Natural killer cell (primary cell): ENCODE measurements around the gene APC2. TPM values are rescaled to one million over a fixed set of nuclear protein-coding genes. Genes with fewer than 3 reads are reported as not detected.

Source experiments
- ATAC-seq, 3 donors: fragments of 150-1000 bp in 2 of 3; fragments of 200-7000 bp in 1 of 3; cut with Tn5 transposase; 1 replicate in 1 of 3; 2 replicates in 2 of 3; pipeline ENCODE4 v1.10.0; 2021; ENCODE audit warnings: mild to moderate bottlenecking in 2 of 3, moderate library complexity in 2 of 3
- DNase-seq, 2 donors: peaks; one replicate each; pipeline versions ENCODE4 v3.0.0 to v3.0.0-alpha.2; 2013 to 2021; ENCODE audit warnings: mixed read lengths in 1 of 2
- H3K27ac ChIP-seq: one replicate; pipeline ENCODE4 v1.5.1; 2013; ENCODE audit warnings: mild to moderate bottlenecking, low read length
- H3K27me3 ChIP-seq: one replicate; pipeline ENCODE4 v1.6.1; 2013; ENCODE audit warnings: low read length; ENCODE audit not compliant: control insufficient read depth, insufficient read depth
- H3K36me3 ChIP-seq: one replicate; pipeline ENCODE4 v1.6.1; 2013; ENCODE audit warnings: low read length; ENCODE audit not compliant: control insufficient read depth, insufficient read depth
- H3K4me1 ChIP-seq: one replicate; pipeline ENCODE4 v1.6.1; 2013; ENCODE audit warnings: low read length; ENCODE audit not compliant: control insufficient read depth, insufficient read depth
- H3K4me3 ChIP-seq: one replicate; pipeline ENCODE4 v1.5.1; 2013; ENCODE audit warnings: low read length
- H3K9me3 ChIP-seq: one replicate; pipeline ENCODE4 v1.6.1; 2013; ENCODE audit warnings: low read length; ENCODE audit not compliant: control insufficient read depth, insufficient read depth
- H3K27ac Mint-ChIP-seq, 2 donors: one replicate each; pipeline ENCODE4 v1.8.0; 2022; ENCODE audit warnings: mild to moderate bottlenecking in 2 of 2, mixed read lengths in 2 of 2, moderate library complexity in 1 of 2
- H3K27me3 Mint-ChIP-seq, 2 donors: one replicate each; pipeline ENCODE4 v1.8.0; 2022; ENCODE audit warnings: low read depth in 2 of 2, mixed read lengths in 2 of 2
- H3K36me3 Mint-ChIP-seq: one replicate; pipeline ENCODE4 v1.8.0; 2022; ENCODE audit warnings: mixed read lengths
- H3K4me1 Mint-ChIP-seq, 2 donors: one replicate each; pipeline ENCODE4 v1.8.0; 2022; ENCODE audit warnings: mixed read lengths in 2 of 2
- H3K4me3 Mint-ChIP-seq: one replicate; pipeline ENCODE4 v1.8.0; 2022; ENCODE audit warnings: mild to moderate bottlenecking, moderate library complexity, mixed read lengths
- H3K9me3 Mint-ChIP-seq, 2 donors: one replicate each; pipeline ENCODE4 v1.8.0; 2022; ENCODE audit warnings: mixed read lengths in 2 of 2
- WGBS: methylation state at CpG from one replicate; pipeline ENCODE4 v1.1.7; 2013; ENCODE audit warnings: missing lambda C conversion rate; ENCODE audit not compliant: insufficient coverage; 5-methylcytosine and 5-hydroxymethylcytosine counted together
- intact Hi-C: fragments of 100-400 bp; cut with micrococcal nuclease; formaldehyde crosslinking; loops from one replicate; pipeline ENCODE4 v1.14.2; 2022
- total RNA-seq, 4 donors: library from RNA; stranded (reverse); fragments of 120-200 nt in 1 of 4; gene quantifications; one replicate each; pipeline versions ENCODE4 v1.2.3 to v1.2.4, GENCODE V29; 2013 to 2022
- TF ChIP-seq, protein P1 (sequence below): fragments of 200-600 bp; IDR thresholded peaks from one replicate; pipeline ENCODE4 v1.8.0; 2022; ENCODE audit warnings: antibody characterized with exemption

The APC2 gene
- total RNA-seq, 3 donors from 2014 or later (not counting 1 experiment from before 2014, with no cell fraction given), result 0.14 to 0.58 (median 0.27) TPM

DNA sequence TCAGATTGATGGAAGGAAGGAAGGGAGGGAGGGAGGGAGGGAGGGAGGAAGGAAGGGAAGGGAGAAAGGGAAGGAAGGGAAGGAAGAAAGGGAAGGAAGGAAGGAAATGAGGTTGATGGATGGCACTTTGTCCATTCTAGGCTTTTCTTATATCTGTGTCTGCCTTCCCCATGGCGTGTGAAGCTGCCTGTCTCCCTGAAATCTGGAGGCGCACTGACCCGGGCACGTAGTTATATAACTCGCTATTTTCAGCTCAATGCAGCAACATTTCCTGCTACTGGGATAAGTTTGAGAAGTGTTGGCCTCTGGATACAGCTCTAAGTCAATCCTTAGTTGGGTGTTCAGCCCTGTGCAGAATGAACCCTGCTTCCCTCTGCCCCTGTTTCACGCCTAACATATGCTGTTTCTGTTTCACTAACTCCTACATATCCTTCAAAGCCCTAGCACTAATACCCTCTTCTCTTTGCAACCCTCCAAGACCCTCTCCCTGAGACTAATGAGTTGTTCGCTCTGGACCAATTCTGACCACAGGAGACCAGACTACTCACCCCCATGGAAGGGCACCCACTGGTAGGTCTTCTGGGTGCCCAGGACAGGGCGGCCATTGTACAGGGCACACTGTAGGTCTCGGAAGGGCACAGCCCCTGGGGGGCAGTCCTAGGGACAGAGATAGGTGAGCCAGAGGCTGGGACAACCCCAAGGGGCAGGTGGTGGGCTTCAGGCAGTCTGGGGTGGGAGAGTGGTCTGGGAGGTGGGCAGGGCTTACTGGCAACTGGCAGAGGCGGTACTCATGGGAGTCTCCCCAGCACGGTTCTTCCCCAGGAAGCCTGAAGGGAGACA, 59.9 kb downstream of the APC2 start:
- H3K27me3 Mint-ChIP-seq, result peaks cover 15 to 26% of the 10 kb centered on the region in 2 donors
- Histone ChIP-seq H3K36me3 (no peaks in the 10 kb centered on the region), H3K27ac (no peak overlapping the region), H3K4me1 (peaks cover 34% of the 10 kb centered on the region), H3K4me3 (no peak overlapping the region), H3K9me3 (peaks cover 9% of the 10 kb centered on the region), H3K27me3 (peaks cover 12% of the 10 kb centered on the region)
- H3K36me3 Mint-ChIP-seq, result no peaks in the 10 kb centered on the region
- ATAC-seq (no peak), DNase-seq (no peak)
- TF ChIP-seq, protein P1, sequence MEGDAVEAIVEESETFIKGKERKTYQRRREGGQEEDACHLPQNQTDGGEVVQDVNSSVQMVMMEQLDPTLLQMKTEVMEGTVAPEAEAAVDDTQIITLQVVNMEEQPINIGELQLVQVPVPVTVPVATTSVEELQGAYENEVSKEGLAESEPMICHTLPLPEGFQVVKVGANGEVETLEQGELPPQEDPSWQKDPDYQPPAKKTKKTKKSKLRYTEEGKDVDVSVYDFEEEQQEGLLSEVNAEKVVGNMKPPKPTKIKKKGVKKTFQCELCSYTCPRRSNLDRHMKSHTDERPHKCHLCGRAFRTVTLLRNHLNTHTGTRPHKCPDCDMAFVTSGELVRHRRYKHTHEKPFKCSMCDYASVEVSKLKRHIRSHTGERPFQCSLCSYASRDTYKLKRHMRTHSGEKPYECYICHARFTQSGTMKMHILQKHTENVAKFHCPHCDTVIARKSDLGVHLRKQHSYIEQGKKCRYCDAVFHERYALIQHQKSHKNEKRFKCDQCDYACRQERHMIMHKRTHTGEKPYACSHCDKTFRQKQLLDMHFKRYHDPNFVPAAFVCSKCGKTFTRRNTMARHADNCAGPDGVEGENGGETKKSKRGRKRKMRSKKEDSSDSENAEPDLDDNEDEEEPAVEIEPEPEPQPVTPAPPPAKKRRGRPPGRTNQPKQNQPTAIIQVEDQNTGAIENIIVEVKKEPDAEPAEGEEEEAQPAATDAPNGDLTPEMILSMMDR, result no peak
- 49% methylated on average over 11 of the region's 11 CpGs for WGBS
- peaks cover 10 to 25% of the 10 kb centered on the region in 2 donors for H3K4me1 Mint-ChIP-seq
- intact Hi-C loops, result no loop called here
- H3K9me3 Mint-ChIP-seq, result no peaks in the 10 kb centered on the region
- no peak overlapping the region for H3K27ac Mint-ChIP-seq
- no peak overlapping the region for H3K4me3 Mint-ChIP-seq

DNA sequence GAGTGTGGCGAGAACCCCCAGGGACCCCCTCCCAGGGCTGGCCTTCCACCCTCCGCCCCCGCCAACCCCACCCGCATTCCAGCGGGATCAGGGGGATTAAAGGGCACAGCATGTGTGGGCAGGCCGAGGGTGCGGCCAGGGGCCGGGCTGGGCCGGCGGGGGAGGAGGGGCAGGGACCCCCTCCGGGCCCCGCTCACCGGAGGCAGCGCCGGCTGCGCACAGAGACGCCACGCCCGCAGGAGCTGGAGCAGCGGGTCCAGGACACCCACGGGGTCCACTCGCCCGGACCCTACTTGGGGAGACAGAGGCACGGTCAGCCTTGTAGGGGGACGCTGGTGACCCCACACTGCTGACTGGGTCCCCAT, 60.5 kb downstream of the APC2 start:
- Histone ChIP-seq H3K4me3 (no peak overlapping the region), H3K36me3 (no peaks in the 10 kb centered on the region), H3K9me3 (peaks cover 9% of the 10 kb centered on the region), H3K4me1 (peaks cover 34% of the 10 kb centered on the region), H3K27me3 (peaks cover 12% of the 10 kb centered on the region), H3K27ac (no peak overlapping the region)
- intact Hi-C loops, result no loop called here
- no peak overlapping the region for H3K4me3 Mint-ChIP-seq
- no peaks in the 10 kb centered on the region for H3K36me3 Mint-ChIP-seq
- ATAC-seq, result no peak
- peaks cover 9 to 23% of the 10 kb centered on the region in 2 donors for H3K27me3 Mint-ChIP-seq
- 41% methylated on average over 25 of the region's 25 CpGs for WGBS
- H3K9me3 Mint-ChIP-seq, result no peaks in the 10 kb centered on the region
- peaks cover 10 to 25% of the 10 kb centered on the region in 2 donors for H3K4me1 Mint-ChIP-seq
- no peak for DNase-seq
- H3K27ac Mint-ChIP-seq, result no peak overlapping the region
- TF ChIP-seq, protein P1, result no peak

DNA sequence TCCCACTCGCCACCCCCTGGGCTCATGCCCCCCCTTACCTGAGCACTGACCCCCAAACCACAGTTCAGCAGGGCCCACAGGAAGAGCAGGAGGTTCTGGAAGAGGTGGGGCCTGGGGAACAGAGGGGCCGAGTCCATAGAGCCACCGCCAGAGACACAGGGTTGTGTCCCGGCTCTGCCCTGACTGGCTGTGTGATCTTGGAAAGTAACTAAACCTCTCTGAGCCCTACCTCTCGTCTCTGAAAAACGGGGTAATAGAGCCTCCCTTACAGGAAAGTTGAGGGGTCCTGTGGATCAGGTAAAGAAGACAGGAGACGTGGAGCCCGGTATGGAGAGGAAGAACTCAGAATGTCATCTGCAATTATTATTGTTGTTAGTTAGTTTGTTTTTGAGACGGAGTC, 60.9 kb downstream of the APC2 start:
- peaks cover 12% of the 10 kb centered on the region for H3K27me3 ChIP-seq
- peaks cover 10 to 25% of the 10 kb centered on the region in 2 donors for H3K4me1 Mint-ChIP-seq
- TF ChIP-seq, protein P1, result no peak
- no peak overlapping the region for H3K4me3 Mint-ChIP-seq
- H3K36me3 Mint-ChIP-seq, result no peaks in the 10 kb centered on the region
- no peak overlapping the region for H3K4me3 ChIP-seq
- H3K27ac Mint-ChIP-seq, result no peak overlapping the region
- intact Hi-C loops, result no loop called here
- H3K36me3 ChIP-seq, result no peaks in the 10 kb centered on the region
- H3K27me3 Mint-ChIP-seq, result peaks cover 6 to 23% of the 10 kb centered on the region in 2 donors
- 47% methylated on average over 9 of the region's 9 CpGs for WGBS
- ATAC-seq (no peak), DNase-seq (no peak)
- peaks cover 34% of the 10 kb centered on the region for H3K4me1 ChIP-seq
- H3K9me3 Mint-ChIP-seq, result no peaks in the 10 kb centered on the region
- no peak overlapping the region for H3K27ac ChIP-seq
- peaks cover 9% of the 10 kb centered on the region for H3K9me3 ChIP-seq
